ENCODE results near the gene TK1.

The TK1 gene

DNA sequence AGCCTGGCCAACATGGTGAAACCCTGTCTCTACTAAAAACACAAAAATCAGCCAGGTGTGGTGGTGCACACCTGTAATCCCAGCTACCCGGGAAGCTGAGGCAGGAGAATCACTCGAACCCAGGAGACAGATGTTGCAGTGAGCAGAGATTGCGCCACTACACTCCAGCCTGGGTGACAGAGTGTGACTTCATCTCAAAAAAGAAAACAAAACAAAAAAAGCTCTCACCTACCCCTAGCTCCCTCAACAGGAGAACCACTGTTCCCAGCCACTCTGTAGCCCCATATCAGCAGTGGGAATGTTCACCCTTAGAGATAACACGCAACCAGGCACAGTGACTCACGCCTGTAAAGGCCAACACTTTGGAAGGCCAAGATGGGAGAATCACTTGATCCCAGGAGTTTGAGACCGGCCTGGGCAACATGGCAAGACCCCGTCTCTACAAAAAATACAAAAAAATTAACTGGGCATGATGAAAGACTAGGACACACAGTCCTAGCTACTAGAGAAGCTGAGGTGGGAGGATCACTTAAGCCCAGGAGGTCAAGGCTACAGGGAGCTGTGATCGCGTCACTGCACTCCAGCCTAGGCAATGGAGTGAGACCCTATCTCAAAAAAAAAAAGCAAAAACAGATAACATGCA lies 50.9 kb downstream of the TK1 start:
- DNase-seq (ENCODE audit: low spot score), result no peak

DNA sequence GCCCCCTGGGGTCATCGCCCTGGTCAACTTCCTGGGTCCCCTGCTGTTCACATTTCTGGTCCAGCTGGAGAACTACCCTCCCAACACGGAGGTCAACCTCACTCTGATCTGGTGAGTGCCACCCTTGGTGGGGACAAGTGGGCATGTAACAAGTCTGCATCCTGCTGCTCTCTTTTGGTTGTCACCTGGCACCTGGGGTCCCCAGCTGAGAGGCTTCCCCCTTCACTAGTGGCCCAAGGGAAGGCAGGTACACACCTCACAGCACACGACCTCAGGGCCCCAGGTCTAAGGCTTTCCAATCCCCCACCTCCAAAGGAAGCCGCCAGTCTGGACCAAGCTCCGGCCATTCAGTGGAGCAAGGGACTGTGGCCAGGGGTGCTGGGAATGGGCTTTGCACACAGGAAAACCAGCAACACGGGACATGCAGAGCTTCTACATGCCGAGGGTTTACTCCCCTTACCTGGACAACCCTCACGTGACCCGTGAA lies 51.9 kb downstream of the TK1 start:
- DNase-seq (ENCODE audit: low spot score), result no peak

DNA sequence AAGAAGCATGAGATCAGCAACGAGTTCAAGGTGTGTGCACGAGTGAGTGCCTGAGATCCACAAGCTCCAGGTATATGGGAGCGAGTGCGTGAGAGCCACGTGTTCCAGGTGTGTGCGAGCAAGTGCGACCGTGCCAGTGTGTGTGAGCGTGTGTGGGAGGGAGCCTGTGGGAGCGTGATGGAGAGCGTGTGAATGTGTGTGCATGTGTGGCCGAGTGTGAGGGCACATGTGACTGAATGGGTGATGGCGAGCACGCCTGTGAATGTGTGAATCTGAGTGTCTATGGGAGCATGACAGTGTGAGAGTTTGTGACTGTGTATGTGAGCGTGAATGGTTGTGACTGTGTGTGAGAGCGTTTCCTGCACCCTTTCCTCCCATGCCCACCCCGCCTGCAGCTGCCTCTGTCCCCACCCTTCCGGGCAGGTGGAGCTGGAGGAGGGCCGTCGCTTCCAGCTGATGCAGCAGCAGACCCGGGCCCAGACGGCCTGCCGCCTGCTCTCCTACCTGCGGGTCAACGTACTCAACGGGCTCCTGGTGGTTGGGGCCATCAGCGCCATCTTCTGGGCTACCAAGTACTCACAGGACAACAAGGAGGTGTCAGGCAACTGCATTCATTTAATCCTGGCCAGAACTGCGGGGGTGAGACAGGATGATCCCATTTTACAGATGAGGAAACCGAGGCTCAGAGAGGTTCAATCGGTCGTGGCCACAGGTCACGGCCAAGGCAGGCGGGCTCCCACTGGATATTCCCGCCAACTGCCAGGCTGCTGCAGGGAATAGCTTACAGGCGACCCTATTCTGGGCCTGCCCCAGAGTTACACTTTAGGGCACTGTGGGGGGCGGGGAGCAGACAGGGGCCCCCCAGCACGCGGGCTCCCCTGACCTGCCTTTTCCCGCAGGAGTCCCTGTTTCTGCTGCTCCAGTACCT lies 52.6 kb downstream of the TK1 start:
- peak; percentile 62 for DNase-seq (ENCODE audit: low spot score)

DNA sequence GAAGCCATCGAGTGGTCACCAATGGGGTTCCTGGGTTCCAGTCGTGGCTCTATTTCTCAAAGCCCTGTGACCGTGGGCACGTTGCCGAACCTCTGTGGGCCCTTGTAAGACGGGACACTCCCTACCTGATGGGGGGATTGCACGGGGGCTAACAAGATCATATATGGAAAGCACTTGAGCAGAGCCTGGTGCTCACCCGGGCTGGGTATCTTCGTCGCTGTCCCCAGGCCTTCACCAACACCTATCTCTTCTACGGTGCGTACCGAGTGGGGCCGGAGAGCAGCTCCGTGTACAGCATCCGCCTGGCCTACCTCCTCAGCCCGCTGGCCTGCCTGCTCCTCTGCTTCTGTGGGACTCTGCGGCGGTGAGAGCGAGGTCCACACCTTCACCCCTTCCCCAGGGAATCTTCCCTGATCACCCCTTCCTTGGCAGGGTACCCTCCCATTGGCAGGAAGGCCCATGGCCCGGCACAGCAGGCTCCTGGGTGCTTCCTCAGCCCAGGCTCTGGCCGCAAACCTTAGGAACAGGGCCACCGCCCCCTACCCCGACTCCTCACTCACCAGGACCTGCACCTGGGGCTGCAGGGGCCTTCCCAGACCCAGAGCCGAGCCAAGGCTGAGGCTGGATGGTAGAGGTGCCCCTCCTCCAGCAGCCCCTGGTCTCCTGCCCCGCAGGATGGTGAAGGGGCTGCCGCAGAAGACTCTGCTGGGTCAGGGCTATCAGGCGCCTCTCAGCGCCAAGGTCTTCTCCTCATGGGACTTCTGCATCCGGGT lies 53.5 kb downstream of the TK1 start:
- DNase-seq (ENCODE audit: low spot score), result no peak

DNA sequence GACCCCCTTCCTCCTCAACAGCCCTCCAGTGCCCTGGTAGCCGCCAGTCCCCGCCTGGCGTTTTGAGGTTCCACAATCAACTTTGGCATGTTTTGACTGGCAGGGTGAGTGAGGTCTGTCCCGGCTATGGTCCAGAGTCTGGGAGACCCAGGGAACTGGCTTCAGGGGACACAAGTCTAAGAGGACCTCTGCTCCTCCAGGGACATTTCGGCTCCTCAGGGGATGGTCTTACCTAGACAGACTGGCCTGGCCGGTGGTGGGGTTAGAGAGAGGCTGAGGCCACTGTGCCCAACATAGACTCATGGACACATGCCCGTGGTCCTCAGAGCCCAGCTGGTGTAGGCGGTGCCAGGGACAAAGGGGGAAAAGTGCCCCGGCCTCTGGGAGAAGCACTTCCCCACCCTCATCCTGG lies 54.1 kb downstream of the TK1 start:
- no peak for DNase-seq (ENCODE audit: low spot score)

DNA sequence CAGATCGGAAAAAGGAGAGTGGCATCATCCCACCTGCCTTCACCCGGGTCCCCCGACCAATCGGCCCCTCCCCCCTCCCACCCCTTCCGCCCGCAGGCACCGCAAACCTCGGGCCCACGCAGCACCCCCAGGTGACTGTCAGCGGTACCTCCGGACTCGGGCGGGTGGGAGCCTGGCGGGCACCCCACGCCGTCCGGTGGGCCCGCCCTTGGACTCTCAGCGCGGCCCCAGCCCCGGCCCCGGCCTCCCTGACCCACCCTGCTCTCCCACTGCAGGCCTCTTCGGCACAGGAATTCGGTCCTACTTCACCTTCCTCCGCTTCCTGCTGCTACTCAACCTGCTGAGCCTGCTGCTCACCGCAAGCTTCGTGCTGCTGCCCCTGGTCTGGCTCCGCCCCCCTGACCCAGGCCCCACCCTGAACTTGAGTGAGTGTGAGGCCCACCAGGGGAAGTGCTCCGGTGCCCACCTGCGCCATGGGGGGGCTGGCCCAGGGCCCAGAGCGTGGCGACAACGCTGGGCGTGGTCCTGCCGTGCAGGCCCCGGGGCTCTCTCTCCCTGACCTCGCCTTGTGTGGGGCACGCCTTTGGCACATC lies 54.7 kb downstream of the TK1 start:
- DNase-seq (ENCODE audit: low spot score), result no peak

DNA sequence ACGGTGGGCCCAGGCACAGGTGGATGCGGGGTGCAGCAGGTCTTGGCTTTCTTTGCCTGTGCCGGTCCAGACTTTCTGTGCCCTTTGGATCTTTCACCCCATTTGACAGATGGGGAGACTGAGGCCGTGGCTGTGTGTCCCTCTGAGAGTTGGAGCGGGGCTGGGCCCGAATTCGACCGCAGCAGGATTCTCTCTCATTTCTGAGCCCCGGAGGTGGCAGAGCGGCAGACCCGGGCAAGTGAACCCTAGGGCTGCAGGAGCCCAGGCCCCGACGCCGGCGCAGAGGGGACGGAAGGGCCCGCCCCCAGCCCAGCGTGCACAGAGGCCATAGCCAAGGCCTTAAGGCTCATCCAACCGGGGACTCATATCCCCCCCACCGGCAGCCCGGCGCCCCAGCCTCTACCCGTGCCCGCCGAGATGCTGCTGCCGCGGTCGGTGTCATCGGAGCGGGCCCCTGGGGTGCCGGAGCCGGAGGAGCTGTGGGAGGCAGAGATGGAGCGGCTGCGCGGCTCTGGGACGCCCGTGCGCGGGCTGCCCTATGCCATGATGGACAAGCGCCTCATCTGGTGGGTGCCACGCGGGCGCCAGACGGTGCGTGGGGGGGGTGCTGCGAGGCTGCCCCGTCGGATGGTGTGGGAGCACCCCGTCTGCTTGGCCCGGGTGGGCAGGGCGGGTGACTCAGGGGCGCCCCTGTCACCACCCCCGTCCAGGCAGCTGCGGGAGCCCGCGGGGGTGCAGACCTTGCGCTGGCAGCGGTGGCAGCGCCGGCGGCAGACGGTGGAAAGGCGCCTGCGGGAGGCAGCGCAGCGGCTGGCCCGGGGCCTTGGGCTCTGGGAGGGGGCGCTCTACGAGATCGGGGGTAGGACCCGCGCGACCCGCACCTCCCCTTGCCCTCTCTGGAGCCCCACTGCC lies 55.4 kb downstream of the TK1 start:
- no peak for DNase-seq (ENCODE audit: low spot score)

DNA sequence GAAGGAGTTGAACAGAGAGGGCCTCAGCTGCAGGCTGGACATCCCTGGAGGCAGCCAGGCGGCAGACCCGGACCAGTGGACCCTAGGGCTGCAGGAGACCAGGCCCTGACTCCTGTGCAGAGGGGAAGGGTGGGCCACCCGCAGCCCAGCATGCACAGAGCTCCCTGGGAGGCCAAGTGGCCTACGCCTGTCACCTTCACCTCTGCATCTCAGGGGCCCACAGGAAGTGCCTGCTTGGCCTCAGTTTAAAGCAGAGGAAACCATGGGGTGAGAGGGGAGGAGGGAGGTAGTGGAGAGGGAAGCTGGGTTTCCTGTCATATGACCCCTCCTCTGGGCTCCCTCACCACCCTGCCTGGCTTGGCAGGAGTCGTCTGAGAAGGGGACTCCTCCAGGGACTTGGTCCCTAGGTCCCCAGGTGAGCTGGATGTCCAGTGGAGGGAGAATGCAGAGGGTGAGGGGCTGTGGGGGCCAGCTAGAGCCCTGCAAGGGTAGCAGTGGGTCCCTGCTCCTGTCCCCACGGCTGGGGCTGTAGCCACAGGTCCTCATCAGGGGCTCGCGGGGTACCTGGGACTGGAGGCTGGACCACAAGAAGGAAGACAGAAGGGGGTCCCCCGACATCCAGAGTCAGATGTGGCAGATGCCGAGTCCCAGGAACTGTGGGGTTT lies 56.3 kb downstream of the TK1 start, which contains the start of gene TMC8:
TMC8 (plus strand) TSS at position 335 of the 665 bp plus-strand sequence. CDS start 818 bp downstream, outside the sequence.
- no peak for DNase-seq (ENCODE audit: low spot score)

DNA sequence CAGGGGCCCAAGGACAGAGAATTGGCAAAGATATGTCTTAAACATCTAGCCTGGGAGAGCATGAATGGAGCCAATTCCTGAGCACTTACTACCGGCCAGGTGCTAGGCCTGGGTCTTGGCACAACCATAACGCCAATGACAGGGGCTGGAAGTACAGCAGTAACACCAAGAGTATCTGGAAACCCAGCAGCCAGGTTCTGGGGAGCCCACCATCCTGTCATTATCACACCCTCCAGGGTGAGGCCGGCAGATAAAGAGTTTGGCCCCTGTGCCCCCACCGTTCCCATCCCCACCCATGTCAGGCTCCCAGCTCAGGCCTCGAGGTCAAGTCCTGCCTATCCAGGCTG lies 56.8 kb downstream of the TK1 start:
- no peak for DNase-seq (ENCODE audit: low spot score)

DNA sequence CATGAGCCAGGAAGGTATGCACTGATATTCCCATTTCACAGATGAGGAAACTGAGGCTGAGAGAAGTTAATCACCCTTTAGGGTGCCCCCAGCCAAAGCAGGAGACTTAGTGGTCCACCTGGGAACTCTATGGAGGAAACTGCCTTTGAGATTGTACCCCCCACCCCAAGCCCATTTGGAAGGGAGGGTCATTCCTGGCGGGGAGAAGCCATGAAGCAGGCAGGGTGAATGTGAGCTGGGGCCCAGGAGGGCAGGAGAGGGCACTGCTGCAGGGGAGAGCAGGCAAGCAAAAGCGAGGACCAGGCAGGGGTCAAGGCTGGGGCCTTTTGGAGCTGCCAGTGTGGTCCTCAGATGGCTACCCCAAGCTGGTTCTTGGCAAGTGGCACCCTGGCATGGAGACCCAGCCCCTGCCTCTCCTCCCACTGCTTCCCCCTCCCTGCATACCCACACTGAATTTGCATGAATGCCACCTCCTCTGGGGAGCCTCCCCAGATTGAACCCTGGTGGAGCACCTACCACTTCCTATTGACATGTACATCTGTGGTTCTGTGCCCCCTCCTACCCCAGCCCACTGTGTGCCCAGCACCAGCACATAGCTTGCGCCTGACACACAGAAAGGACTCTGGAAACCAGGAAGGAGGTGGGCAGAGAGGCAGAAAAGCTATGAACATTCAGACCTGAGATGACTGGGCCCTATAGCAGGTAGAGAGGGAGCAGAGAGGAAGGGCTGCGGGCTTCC lies 57.3 kb downstream of the TK1 start:
- DNase-seq (ENCODE audit: low spot score), result no peak

DNA sequence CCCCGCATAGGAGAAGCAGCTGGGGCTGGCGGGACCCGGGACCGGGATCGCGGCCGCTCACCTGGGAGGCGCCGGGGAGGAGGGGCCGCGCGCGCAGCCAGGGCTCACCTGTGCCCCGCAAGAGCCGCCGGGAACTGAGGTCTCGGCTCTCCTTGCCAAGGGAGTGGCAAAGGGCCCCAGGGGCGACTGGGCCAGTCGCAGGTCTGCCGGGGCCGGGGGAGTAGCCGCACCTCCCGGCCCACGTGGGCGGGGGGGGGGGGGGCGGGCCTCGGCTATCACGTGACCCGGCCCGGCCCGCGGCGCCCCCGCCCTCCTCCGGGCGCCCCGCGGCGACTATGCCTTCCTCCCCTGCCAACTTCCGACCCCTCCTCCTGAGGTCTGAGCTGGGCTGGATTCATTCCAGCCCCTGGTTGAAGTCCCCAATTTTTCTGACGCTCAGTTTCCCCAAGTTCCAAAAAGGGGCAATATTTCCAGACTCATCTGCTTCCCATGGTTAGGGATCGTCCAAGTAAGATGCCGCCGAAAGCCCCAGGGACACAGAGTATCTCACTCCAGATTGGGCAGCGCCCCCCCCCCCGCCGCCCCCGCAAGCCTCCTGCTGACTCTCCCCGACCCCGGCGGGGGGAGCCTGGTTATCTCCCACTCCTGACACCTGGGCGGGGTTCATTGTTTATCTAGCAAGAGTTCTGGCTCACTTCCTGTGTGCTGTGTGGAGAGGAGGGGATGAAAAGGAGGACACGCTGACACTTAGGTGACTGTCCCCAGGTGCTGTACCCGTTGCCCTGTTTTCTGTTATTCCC lies 58.1 kb downstream of the TK1 start, which contains the start of gene TMC6:
TMC6 (minus strand) TSS at position 205 of the 800 bp plus-strand sequence. CDS start 1,923 bp downstream, outside the sequence.
- no peak for DNase-seq (ENCODE audit: low spot score)

DNA sequence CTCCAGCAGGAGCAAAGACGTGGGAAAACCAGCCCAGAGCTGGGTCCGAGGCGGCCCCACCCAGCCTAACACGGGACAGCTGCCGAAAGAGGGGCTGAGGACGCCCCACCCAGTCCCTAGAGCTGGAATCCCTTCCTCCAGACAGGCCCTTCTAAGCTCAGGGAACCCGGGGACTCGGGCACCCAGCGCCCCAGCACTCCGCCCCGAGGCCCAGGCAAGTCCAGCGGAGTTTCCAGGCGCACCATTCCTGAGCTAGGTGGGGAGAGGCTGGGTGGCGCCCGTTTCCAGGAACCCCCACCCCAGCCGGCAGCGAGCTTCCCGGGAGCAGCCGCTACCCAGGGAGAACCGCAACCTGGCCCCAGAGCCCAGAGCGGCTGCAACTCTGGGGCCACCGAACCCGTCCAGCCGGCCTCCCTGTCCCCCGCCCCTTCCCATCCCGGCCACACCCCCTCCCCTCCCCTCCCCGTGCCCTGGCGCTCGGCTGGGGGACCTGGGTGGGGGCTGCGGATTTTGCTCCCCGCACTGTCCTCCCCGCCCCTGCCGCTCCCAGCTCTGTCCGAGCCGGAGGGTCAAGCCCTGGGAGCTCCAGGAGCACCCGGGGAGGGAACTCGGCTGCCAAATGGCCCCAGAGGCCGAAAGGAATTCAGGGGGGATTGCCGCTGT lies 58.8 kb downstream of the TK1 start:
- no peak for DNase-seq (ENCODE audit: low spot score)

DNA sequence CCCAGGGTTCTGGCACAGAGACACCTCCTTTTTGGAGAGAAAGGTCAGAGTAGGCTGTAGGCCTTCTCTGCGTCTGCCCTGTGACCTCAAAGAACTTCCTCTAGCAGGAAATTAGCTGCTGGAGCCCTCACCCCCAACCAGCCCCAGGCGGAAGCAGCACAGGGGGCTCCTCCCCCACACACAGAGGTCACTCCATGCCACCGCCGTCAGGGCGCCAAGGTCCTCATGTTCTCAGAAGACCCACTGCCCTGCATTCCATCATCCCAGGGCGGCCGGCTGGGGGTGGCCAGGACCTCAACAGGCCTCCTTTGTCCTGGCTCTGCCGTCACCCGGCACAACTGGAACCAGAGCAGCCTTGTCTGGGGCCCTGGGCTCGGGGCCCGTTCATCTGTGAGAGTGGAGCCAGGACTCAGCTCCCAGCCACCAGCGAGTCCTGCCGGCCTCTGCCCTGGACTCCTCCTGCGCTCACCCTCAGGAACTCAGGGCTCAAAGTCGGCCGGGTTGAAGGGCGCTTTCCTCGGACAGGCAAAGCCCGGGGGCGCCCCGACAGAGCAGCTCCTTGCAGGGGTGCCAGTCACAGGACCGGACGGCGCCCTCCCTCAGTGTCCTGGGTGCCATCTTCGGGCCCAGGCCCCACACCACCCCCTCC lies 59.5 kb downstream of the TK1 start:
- no peak for DNase-seq (ENCODE audit: low spot score)

DNA sequence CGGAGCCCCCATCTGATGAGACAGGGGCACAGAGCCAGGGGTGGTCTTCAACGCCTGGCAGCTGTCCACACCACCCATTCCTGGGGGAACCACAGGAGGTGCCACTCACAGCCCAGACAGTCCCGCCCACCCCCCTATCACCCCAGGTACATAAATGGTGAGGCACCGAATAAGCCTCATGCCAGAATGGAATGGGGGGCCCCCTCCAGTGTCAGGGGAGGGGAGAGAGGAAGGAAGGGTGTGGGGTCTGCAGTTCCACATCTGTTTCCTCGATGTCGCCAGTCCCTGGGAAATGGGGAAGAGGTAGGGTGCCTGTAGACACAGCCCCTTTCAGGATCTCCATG lies 60.0 kb downstream of the TK1 start:
- no peak for DNase-seq (ENCODE audit: low spot score)

DNA sequence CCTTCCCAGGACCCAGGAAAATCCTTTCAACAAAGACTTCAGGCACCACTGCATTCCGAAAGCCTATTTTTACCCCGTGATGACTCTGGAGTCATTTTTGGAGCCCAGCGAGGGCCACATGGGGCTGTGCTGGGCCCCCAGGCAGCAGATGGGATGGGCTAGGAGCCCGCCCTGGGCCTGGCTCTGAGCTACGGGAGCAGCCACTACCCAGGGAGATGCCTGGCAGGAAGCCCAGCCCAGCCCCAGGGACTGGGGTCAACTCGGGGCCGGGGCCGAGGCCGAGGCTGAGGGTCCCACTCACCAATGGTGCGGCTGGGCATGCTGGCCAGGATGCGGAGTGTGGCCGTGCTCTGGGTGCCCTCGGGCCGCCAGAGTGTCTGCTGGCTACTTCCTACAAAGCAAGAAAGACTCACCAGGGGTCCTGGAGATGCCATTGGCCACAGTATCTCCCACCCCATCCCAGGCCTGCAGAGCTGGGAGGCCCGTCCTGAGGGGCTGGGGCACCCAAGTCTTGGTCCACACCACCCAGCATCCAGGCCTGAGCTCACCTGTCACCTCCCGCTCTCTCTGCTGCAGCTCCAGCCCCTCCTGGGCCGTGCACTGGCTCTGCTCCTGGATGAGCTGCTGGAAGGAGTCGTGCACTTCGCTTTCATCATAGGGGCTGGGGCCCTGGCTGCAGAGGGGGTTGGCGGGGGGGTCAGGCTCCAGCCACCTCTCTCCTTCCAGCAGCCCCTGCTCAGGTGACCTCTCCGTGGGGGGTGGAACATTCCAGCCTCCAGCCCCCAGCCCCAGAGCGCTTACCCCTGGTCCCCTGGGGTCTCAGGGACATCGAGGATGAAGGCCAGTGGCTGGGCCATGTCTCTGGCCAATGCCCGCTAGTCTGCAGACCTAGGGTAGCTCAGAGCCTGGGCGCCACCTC lies 60.6 kb downstream of the TK1 start:
- DNase-seq (ENCODE audit: low spot score), result no peak
